SK-N-MC (cell line): ENCODE results near the gene PARD3.

Experiments
- EZH2 ChIP-seq: fragments of 200-600 bp; sonication (generic); IDR thresholded peaks from one replicate; pipeline ENCODE4 v1.6.1; 2017; ENCODE audit warnings: antibody characterized with exemption
- FOXP2 ChIP-seq: optimal IDR thresholded peaks from 2 replicates; pipeline ENCODE3; 2011; ENCODE audit warnings: mild to moderate bottlenecking, moderate library complexity; ENCODE audit not compliant: insufficient read depth; ENCODE audit errors: extremely low read length, control extremely low read depth
- POLR2AphosphoS5 ChIP-seq: IDR thresholded peaks from 2 replicates; pipeline ENCODE4 v1.6.1; 2012; ENCODE audit warnings: mild to moderate bottlenecking, low read depth, low read length, borderline replicate concordance

DNA sequence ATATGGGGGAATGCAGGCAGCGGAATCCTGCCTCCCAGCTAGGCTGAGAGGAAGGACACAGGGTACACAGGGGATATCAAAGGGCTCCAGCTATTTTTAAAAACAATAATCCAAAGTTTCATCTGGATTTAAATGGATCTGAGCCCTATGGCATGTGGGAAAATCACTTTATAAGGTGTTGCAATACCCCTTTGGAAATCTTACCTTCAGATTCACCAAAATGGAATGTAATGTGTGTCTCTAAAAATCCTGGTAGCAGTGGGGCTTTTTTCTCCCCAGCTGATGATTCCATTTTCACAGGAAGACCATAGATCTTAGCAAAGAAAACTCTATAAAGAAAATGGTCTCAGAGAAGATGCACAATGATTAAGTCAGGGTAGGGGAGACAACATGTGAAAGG is 722.2 kb downstream of the PARD3 start:
- TF ChIP-seq EZH2 (no peak), POLR2AphosphoS5 (no peak), FOXP2 (no peak)
